Sigmoid colon (tissue), 4 donors: ENCODE results near the gene TBC1D2.

Source experiments
- CTCF ChIP-seq, 4 experiments: fragments of 450-650 bp in 3 of 4; fragments of 200-600 bp in 1 of 4; IDR thresholded peaks; one replicate each; pipeline ENCODE4 v1.5.1; 2016 to 2019; ENCODE audit warnings: antibody characterized with exemption in 4 of 4, mild to moderate bottlenecking in 3 of 4, moderate library complexity in 2 of 4
- EP300 ChIP-seq, 4 donors: sonication (generic); formaldehyde crosslinking; IDR thresholded peaks; one replicate each; pipeline ENCODE4 v1.6.1; 2017; ENCODE audit warnings: antibody characterized with exemption in 4 of 4
- POLR2A ChIP-seq, 2 donors: fragments of 450-650 bp; IDR thresholded peaks; one replicate each; pipeline ENCODE4 v1.6.1; 2016; ENCODE audit warnings: antibody characterized with exemption in 2 of 2, mild to moderate bottlenecking in 2 of 2, moderate library complexity in 2 of 2

- no peak for TF ChIP-seq CTCF (IDR thresholded peaks at IDR 0.05)
- TF ChIP-seq POLR2A (IDR thresholded peaks at IDR 0.05): no peak
- no peak for TF ChIP-seq EP300 (IDR thresholded peaks at IDR 0.05)
Measured at GRCh38 chr9:98263080-98263479, 7.6 kb upstream of the TBC1D2 start.
